Right renal pelvis (tissue), 4 donors: Measurements from ENCODE around the gene MITF. TPM values are rescaled to one million over a fixed set of nuclear protein-coding genes. Genes with fewer than 3 reads are reported as not detected.
"Not testable (repeated sequence)": the region's sequence is repeated elsewhere in the genome, so short reads cannot be mapped to it uniquely, and the experiment has no call there.

Experiments
- DNase-seq, 4 donors: peaks; one replicate each; pipeline ENCODE4 v3.0.0-alpha.2; 2013; ENCODE audit warnings: low read depth in 4 of 4, low spot score in 3 of 4, missing footprints in 1 of 4
- polyA plus RNA-seq, 4 donors: library from polyadenylated mRNA; unstranded; fragments of 120-200 nt; gene quantifications; one replicate each; pipeline ENCODE4 v1.2.1, GENCODE V29; 2013; ENCODE audit not compliant: insufficient read length in 4 of 4

MITF gene
- polyA plus RNA-seq, 4 donors: 37.2 to 49.2 (median 43.8) TPM

DNA sequence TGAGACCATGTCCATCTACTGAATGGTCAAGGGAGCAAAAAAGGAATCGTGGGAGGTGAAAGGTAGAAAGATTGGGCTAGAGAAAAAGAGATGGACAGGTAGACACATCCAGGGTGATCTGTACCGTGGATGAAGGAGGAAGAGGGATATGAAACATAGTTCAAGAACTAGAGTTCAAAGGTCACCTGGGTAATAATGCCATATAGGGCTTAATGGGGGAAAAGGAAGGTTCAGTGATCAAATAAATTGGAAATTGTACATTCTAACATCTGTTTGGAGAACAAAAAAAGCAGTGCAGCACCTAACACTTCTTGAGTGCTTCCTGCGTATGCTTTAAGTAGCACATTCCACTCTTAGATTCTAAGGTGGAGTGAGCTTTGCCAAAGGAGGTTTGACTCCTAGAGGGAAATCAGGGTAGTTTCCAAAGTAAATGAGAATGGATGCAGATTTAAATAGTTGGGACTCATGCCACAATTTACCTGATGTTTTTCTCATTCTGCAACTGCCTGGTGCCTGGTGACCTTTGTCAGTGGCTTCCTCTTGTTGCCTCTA lies 46.6 kb downstream of the MITF start:
- no peak for DNase-seq

DNA sequence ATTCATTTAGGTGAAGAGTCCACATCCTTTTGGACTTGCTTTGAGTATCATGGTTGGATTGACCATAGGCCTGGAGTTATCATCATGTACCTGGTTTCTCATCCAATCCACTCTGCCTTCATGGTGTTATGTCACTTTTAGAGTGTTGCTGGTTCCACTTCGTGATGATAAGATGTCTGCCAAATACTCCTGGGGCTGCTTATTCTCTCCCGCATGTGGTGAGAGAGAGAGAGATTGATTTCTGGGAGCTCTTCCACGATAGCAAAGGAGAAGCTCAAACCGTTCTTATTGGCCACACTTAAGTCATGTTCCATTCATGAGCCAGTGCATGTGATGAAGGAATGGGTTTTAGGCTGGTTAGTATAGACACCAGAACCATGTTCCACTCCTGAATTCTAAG lies 47.6 kb downstream of the MITF start:
- DNase-seq: no peak

DNA sequence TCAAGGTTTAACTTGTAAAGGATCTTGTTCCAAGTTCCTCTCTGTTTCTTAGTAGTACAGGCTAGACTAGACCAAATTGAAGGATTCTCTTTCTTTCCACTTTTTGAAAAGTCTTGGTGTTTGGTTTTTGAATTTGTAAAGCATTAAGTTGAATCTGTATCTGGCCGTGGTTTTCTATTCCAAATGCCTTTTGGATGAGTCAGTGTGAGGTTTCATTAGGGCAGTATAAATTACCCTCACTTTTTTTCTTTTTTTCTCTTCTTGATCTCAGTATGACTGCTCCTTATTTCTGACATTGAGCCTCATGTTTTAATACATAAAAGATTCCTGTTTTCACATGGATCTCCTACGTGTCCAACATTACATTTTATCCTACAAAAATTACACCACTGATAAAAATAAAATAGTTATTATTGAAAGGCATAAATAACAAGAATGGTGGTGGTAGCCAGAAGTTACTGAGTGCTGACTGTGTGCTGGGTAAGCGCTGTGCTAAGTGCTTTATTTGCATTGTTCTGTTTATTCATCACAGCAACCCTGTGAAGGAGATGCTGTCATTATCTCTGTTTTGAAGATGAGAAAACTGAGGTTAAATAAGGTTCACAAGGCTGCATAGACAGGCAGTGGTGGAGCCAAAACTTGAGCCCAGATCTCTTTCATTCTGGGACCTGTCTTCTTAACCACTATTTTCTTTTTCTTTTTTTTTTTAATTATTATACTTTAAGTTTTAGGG lies 48.3 kb downstream of the MITF start:
- DNase-seq: no peak

DNA sequence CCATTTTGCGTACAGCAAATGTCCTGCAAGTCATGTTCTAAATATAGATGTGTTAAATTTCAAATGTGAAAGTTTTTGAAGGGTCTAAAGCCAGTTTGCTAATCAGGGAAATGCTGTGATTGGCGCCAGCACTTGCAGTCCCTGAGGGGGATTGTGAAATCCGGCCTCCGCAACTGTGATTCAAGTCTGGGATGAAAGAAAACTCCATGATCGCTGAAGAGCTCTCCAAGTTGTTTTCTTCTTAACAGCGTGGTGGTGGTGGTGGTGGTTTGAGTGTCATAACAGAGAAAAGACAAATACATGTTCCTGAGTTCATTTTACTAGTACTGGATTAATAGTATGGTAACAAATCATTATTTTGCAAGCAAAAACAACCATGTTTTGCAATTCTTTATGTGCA lies 51.8 kb downstream of the MITF start:
- no peak for DNase-seq

DNA sequence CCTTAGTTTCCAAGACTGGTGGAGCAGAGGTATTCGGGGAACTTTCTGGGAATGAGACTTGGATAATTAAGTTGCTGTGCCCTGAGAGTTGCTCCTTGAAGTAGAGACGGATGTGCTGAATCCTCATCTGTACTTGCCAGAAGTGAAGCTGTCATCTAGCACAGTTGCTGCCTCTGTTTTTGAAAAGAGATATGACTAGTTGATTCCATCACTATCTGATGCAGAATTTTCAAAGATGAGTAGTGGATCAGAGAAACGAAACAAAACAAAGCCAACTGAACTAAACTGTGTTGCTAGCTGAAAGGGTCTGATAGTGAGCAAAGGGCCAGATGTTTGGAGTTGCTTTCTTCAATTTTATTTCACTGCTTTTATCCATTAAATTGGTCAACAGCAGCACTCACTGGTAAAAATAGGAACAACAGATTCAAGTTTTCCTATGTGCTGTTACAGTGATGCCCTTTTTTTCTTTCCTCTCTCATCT lies 52.7 kb downstream of the MITF start:
- DNase-seq: peak in 1 of 4 donors; percentile 27

DNA sequence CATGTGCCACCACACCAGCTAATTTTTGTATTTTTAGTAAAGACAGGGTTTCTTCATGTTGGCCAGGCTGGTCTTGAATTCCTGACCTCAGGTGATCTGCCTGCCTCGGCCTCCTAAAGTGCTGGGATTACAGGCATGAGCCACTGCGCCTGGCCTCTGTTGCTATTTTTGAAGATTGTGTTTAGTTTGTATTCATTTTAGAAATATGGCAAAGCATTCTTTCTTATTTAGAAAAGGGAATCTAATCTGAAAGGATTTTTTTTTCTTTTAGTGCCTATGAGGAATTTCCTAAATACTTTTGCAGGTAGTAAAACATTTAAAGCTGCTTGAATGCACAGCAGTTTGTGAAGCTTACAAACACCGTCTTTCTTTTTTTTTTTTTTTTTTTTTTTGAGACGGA lies 56.9 kb downstream of the MITF start:
- DNase-seq: not testable (repeated sequence)

DNA sequence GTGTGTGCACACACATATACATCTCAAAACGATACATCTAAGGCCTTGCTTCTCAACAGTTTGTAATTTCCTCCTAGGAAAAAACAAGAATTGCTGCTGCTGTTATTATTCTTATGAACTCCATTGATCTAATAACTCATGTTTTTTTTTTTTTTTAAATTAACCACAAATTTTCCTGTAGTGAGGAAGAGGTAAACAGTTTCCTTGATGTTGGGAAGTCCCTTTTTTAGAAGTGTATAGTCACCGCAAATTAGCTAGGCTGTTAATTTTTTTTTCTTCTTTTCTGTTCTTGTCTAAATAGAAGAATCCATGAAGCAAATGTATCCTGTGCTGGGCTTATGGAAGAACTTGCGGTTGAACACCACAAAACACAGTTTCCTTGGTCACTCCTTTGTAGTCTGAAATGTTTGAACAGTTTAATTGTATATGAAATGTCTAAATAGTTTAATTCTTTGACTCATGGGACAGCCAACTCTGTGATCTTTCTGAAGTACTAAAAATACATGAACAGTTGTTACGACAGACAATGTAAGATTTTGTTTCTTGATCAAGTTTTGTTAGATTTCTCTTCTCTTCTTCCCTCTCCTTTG lies 64.5 kb downstream of the MITF start:
- no peak for DNase-seq

DNA sequence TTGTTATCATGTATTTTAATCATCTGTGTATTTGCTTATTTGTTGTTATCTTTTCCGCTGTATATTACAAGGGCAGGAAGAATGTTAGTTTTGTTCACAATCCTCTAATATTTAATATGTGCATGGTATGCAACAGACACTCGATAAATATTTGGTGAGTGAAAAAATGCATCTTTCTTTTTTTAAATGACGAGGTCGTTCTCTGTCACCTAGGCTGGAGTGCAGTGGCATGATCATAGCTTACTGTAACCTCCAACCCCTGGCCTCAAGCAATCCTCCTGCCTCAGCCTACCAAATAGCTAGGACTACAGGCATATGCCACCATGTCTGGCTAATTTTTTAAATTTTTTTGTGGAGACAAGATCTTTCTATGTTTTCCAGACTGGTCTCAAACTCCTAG lies 66.2 kb downstream of the MITF start:
- DNase-seq: no peak

DNA sequence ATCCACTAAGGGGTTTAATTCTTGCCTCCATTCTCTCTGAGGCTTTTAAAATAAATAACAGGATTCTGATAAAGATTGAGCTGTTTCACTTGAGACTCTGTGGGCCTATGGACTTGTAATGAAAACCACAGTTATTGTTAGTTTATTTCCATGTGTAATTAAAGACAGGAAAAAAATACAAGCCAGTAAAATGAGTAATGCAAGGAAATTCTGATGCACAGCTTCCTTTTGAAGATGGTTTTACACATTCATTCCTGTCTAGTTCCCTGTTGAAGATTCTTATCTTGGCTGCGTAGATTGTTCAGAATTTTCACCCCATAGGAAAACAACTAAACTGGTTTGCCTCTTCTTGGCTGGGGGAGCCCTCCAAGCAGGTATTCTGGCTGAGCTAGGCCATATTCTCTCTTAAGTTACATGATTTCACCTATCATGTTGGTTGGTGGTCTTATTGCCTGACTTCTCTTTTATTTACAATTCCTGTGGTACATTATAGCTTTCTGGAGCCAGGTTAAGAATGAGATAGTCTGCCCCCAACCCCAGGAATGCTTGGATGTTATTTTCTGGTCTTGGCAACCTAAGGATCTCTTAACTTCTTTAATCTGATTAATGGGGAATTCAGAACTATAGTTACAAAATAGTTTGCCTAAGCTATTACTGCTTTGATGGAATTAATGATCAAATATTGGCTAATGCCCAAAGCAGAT lies 67.6 kb downstream of the MITF start:
- no peak for DNase-seq

DNA sequence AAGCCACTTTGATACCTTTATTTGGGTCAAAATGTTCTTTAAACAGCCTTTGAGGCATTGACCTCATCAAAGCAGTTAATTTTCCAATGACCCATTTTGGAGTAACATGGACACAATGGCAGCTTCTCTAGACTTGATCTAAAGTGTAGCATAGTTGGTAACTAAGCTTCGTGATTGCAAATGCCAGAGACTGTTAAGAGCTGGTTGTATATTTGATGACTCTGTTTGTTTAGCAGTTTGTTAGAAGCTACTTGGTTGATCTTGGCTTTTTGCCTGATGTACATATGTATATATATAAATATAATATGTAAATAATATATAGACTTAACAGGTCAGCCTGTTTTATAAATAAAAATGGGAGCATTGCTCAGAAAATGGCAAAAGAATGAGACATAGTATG lies 68.4 kb downstream of the MITF start:
- no peak for DNase-seq

DNA sequence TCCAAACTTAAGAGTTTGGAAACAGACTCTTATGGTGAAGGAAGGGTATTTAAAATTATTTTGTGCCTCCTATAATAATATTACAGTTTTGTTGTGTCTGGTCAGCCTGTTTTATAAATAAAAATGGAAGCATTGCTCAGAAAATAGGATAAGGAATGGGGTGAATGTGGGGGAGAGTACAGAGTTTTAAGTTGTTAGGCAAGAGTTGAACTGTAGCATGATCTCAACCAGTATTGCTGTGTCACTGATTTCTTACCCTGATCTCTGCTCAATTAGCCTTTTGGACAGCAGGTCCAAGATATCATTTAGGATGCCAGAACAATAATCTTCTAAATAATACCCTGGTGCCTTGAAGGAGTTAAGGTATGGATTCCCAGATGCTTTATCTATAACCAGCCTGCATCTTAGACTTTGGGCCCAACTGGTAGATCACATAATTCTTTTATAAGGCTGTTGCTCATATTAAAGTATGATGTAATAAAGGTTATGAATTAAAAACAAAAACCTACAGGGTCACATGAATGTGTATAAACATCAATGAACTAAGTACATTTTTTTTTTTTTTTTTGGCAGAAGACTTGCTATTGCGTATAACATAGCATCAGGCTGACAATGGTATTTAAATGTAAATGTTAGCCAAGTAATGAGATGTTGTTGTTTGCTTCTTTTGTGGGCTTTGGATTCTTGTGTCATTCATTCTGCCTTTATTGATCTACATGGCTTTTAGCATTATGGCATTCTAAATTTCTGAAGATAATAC lies 70.0 kb downstream of the MITF start:
- no peak for DNase-seq

DNA sequence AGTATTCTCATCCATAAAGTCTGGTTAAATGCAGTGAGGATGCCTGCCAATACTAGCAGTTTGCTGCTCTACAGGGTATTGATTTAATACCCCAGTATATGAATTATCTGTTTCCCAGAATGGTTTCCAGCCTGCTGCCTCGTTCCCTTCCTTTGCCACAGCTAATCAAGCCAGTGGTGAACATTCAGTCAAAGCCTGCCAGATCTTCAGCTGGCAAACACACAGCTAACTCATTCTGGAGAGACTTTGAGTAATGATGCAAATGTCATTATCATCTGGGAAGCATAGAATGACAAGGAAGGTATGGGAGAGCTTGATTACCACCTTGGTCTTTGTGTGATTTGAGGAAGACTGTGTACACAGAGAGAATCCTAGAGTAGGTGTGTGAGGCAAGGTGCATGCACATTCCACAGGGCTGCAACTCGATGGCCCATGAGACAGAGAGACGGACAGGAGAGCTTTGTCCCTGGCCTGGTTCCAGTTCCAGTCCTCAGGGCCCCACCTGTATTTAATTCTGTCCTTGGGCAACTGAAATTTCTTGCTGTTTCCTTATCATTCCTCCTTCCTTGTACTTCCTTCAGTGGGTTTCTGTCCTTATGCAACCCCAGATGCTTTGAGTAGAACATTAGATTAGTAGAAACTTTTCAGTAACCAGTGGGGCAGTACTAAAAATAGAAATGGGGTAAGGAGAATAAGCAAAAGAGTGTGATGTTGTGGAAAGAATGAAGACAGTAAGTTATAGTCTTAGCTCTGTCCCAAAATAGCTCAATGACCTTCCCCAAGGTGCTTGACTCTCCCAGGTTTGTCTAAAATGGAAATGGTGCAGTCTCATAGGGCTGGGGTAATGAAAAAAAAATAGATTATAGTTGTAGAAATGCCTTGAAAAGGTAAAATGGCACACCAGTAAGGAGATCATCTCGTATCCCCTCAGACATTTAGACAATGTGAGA lies 72.5 kb downstream of the MITF start:
- no peak for DNase-seq

DNA sequence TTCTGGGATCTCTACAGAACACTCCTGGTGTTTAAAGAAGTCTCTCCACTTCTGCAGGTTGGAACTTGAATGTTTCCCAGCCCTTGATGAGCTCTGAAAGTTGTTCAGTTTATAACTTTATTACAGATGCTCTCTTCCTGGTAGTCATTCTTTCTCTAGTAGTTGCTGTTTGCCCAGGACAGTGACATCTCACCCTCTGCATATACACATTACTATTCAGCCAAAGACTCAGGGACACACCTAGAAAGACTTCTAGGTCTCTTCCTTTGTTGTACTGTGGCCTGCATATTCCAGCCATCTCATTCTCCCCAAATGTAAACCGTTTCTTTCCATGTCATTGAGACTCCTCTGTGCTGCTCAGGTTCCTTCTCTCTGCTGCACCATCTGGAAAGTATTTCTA lies 76.7 kb downstream of the MITF start:
- no peak for DNase-seq

DNA sequence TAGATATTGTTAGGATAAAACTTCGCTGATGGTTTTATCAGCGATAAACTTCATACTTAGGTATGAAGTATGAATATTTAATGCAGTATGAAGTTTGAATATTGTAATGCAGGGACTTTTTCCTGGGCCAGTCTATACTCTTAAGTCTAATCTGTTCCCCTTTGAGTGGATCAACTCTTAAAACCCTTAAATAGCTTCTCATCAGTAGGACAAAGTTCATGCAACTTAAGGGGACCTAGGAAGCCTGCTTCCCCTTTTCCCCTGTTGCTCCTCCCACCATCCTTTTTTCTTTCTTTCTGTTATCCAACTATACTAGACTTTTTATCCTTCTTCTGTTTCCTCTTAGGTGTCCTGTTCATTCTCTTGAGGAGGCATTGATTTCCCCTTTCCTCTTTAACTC lies 78.7 kb downstream of the MITF start:
- DNase-seq: no peak

DNA sequence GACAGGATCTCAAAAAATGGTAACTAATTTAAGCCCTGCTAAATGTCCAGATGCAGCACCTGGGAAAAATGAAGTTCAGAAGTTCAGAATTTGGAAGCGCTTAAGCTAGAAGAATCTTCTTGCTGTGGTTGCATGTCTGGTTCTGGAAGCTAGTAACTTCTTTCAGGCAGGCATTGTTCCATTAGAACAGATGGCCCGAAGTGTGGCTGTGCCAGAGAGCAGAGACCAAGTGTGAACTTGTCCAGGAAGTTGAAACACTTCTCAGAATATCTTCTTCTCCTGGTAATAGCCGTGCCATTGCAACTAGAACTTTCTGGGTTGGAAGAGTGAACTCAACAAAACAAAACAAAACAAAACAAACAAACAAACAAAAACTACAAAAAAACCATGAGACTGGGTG lies 80.0 kb downstream of the MITF start:
- DNase-seq: no peak

DNA sequence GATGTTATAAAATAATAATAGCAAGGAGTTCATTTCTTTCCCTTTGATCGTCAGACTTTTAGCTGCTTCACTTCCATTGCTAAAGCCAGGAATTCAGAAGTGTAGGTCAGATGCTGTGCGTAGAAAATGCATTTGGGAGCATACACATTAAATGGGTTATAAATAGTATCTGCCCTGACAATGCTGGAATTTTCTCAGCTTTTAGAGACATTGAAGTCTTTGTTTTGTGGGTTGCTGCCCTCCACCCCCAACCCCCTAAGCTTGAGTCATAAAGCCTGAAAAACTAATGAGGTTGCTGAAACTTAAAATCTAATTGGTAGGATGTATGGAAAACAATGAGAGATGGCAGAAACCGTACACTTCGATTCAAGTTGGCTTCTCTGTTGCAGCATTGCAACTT lies 81.9 kb downstream of the MITF start:
- no peak for DNase-seq

DNA sequence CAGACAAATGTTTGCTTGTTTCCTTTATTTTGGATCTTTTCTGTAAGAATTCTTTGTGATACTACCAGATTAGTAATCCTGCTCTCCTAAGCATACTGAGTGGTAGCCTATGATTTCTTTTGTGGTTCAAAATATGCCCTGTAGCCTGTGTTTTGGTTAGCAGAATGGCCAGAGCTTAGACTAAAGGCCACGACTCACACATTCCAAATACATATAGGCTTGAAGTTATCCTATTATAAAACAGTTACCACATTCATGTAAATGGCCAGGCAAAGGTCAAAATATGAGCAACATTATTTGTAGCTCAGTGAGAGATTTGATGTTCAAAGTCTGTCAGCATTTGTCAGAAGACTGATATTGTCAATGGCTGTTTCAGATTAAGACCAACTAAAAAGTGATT lies 84.5 kb downstream of the MITF start:
- DNase-seq: no peak

DNA sequence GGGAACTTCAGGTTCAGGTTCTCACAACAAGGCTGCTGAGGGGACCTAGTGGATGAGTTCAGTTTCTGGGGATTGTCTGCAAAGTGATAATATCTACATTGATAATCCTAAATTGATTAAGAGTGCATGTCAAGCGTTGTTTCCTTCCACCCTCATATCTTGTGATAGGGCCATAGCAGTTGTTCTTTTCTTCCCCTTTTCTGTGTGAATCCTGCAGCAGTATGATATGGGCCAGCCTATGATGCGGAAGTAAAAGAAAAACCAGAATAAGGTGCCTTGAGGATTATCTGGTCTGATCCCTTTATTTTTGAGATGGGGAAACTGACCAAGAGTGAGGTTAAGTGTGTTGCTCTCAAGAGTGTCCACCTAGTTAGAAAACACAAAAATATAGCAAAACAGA lies 86.2 kb downstream of the MITF start:
- no peak for DNase-seq

DNA sequence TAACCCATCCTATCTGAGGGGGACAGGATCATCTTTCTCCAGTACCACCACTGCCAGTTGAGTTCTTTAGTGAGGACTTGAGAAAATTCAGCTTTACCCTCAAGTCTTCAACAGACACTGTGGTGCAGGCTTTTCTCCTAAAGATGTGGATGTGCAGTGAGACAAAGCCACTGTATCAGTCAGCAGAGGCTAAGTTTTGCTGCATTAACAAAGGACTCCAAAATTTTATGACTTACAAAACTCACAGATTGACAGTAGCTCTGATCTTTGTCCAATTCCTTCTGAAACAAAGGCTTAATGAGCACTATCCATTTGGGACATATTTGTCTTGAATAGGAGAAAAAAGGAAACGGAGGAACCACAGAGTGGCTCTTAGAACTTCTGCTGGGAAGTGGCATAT lies 87.9 kb downstream of the MITF start:
- no peak for DNase-seq

DNA sequence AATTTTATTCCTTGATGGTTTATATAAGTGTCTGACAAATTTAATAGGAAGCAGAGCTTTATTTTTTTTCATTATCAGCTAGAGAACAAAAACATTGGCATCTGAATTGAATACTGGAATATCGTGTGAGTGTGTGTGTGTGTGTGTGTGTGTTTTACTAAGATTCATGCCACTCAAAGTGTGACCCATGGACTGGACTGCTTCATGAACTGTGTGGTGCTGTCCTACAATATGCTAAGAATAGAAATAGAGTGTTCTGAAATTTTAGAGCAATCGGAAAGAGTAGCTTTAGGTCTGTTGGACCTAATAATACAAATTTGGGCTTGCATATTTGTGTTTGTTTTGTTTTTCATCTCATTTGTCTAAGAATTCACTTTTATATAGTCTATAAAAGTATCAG lies 89.6 kb downstream of the MITF start:
- DNase-seq: no peak
